Endothelial cell of umbilical vein (primary cell): Measurements from ENCODE around the gene ADIPOQ.

Experiments
- CTCF ChIP-seq, 2 donors: IDR thresholded peaks; 1 replicate in 1 of 2; 2 replicates in 1 of 2; pipeline ENCODE4 v1.5.1; 2011; ENCODE audit warnings: low read length in 2 of 2, mild to moderate bottlenecking in 2 of 2, moderate library complexity in 2 of 2, control low read depth in 1 of 2, inconsistent platforms in 1 of 2, low read depth in 1 of 2; ENCODE audit not compliant: insufficient read depth in 1 of 2; ENCODE audit errors: extremely low read depth in 1 of 2
- EZH2 ChIP-seq: IDR thresholded peaks from 2 replicates; pipeline ENCODE4 v1.6.1; 2012; ENCODE audit warnings: borderline replicate concordance, low read depth, mild to moderate bottlenecking, moderate library complexity, low read length, inconsistent platforms; ENCODE audit not compliant: severe bottlenecking
- JUN ChIP-seq: IDR thresholded peaks from 2 replicates; pipeline ENCODE4 v1.6.1; 2011; ENCODE audit warnings: borderline replicate concordance, low read depth; ENCODE audit not compliant: insufficient read length, insufficient read depth
- MYC ChIP-seq: IDR thresholded peaks from one replicate; pipeline ENCODE4 v1.6.1; 2011; ENCODE audit warnings: mild to moderate bottlenecking, low read depth, low read length
- POLR2A ChIP-seq: IDR thresholded peaks from 2 replicates; pipeline ENCODE4 v1.6.1; 2012; ENCODE audit warnings: low read depth, mild to moderate bottlenecking, control low read depth, low read length
- POLR2AphosphoS5 ChIP-seq: IDR thresholded peaks from 2 replicates; pipeline ENCODE4 v1.6.1; 2012; ENCODE audit warnings: low read depth, mild to moderate bottlenecking, control low read depth, low read length, moderate library complexity; ENCODE audit not compliant: insufficient read depth
- TF ChIP-seq, protein P1 (sequence below): IDR thresholded peaks from 2 replicates; pipeline ENCODE4 v1.6.1; 2011; ENCODE audit not compliant: insufficient read depth, insufficient read length

DNA sequence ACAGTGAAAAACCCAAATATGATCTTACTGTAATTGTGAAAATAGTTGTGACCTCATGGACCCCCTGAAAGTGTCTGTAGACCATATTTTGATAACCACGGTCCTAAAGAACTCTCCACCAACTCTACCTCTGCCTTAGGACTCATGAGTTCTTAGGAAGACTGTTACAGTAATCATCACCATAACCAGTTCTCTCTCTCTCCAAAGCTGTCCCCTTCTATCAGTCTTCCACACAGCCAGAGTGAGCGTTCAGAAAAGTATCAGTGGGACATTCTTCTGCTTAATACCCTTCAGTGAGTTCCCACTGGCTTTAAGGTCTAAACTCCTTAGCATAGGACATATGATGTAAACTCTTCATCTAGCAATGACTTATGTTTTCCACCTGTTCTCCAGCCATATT, 60.2 kb downstream of the ADIPOQ start:
- TF ChIP-seq POLR2A, result no peak
- no peak for TF ChIP-seq CTCF (IDR thresholded peaks at IDR 0.05; ENCODE audit: extremely low read depth in 1 of 2, insufficient read depth in 1 of 2, low read depth in 1 of 2, low read length in 2 of 2)
- TF ChIP-seq POLR2AphosphoS5, result no peak
- TF ChIP-seq MYC, result no peak
- TF ChIP-seq, protein P1, sequence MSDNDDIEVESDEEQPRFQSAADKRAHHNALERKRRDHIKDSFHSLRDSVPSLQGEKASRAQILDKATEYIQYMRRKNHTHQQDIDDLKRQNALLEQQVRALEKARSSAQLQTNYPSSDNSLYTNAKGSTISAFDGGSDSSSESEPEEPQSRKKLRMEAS, result no peak
- TF ChIP-seq EZH2, result no peak
- no peak for TF ChIP-seq JUN
